NCI-H2171 treated with DMSO at 0.1 percent for 48 hours (cell line): ENCODE results near the gene TLX3.
"Not testable (repeated sequence)": the region's sequence is repeated elsewhere in the genome, so short reads cannot be mapped to it uniquely, and the experiment has no call there.

Source experiments
- DNase-seq: peaks from one replicate; lab custom pipeline; 2025; lab: John Stamatoyannopoulos, UW

Gene TLX3

GRCh38 chr5:171308453-171309275, at the start of gene TLX3:
TSS of gene TLX3 (plus strand) at chr5:171309248. CDS start at chr5:171309366, 118 bp downstream.
- peak; percentile 93 for DNase-seq

DNA sequence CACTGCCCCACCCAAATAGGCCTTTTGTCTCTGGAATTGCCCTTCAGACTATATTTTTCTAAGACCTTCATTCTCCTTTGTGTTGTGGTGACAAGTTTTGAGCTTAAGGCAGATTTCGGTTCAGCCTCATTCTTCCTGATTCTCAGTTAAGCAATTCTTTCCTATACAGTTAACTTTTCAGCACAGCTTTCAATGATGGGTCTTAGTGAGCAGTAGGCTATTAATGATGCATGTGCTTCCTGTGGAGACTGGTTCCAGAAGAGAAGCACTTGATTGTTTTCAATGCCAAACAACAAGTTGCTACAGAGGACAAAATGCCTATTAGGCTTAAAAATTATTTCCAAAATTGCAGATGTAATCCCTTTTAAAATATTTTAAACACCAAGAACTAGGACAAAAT, 47.7 kb upstream of the TLX3 start:
- DNase-seq, result no peak

DNA sequence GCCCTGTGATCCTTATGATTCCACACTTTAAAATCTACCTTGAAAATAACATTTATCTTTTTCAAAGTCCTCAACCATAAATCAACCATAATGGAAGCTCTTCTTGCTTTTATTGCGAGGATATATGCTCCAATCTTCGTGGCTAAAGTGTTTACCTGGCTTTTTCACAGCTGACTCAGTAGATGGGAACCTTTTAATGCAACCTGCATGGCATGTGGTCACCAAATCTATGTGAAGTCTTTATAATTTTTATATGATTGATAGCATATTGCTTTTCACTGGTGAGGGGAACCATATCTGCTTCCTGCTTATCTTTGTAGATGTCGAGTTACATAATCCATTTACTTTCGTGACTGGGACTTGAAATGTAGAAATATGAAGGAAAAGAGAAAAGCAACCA, 47.1 kb upstream of the TLX3 start:
- no peak for DNase-seq

GRCh38 chr5:171263181-171263580, 45.9 kb upstream of the TLX3 start:
- no peak for DNase-seq

- DNase-seq, result no peak
Measured at GRCh38 chr5:171264843-171265242, 44.2 kb upstream of the TLX3 start.

DNA sequence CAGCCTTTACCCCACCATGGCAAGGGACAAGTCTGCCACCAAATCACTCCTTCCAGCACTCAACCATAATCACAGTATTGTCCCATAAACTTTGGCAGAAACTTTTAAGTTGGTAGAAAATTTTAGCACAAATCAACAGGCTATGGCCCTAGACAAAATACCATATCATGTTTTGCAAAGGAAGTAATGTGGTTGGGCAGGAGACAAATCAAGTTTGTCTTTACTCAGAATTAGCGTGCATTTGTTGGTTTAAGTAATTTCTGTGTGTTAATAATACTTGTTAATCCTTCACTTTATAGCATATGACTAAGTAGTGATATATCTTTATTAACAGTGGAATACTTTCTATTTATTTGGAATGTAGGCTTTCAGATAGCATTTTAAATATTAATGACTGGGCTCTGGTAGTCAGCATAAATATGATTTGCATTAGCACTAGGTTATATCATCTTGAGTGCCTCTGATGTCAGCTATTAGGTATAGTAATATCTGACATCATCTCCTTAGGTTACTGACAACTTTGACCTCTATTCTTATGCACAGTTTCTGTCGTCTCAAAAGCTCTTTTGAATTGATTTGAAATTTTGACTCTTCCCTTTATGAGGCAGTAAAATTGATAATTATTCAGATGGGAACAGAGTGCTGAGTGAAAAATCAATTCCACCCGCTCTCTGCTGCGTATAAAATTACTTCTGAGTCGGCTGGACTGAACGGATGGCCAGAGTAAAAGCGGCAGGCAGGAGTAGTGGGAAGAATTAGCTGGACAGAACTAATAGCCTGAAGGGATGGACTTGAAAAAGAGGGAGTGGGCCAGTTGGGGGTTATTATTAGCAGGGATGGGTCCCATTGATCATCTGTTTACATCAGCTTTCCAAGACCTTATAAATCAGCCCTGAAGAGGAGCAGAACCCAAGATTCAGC, 40.1 kb upstream of the TLX3 start:
- DNase-seq, result no peak

- DNase-seq, result peak; percentile 33
Measured at GRCh38 chr5:171269717-171270116, 39.3 kb upstream of the TLX3 start.

DNA sequence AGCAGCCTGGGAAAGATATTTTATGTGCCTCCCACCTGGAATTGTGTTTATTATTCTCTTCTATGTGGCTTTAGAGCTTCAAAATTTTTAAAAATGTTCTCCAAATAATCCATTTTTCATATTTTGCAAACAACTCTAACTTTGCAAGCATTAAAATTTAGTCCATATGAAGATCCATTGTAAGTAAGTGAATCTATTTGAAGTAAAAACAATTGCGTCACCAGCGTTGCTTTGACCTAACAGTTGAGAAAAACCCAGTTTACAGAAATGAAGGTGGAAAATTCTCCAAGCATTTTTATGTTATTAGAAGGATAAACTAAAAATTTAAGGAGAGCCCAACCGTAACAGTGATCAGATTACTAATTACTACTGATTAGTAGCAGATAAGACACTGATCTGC, 38.9 kb upstream of the TLX3 start:
- DNase-seq, result no peak

- DNase-seq, result no peak
Measured at GRCh38 chr5:171271798-171272197, 37.2 kb upstream of the TLX3 start.

GRCh38 chr5:171272996-171273970, 35.8 kb upstream of the TLX3 start:
- DNase-seq, result no peak

DNA sequence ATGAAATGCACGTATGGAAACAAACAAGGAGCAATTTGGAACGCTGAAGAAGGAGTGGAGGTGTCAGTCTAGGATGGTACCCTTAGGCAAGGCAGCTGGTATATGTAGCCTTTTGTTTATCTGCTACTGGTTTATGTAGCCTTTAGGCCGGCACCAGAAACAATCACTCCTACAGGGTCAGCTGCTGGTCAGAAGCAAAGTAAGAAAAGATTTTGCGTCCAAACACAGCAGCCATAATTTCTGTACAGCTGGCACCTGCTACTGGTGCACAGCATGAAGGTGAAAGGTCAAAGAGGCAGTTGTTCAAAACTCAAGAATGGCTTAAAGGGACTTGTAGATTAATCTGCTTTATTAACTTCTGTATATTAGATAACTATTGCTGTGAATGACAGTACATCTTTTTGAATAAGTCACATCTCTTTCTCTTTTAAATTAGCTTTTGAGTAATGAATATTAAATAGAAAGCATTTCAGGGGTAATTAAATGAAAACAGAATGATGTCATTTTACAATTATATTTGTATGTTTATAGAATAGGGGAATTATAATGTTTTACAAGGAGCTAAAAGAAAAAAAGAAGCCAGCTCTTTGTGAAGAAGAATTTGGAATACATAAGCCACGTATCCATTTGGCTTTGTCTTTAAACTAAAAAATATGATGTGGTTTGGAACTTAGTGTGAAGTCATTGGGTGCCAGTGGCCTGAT, 33.1 kb upstream of the TLX3 start:
- DNase-seq, result no peak

- no peak for DNase-seq
Measured at GRCh38 chr5:171283753-171284152, 25.3 kb upstream of the TLX3 start.

- DNase-seq, result no peak
Measured at GRCh38 chr5:171285465-171285864, 23.6 kb upstream of the TLX3 start.

GRCh38 chr5:171288066-171288465, 21.0 kb upstream of the TLX3 start:
- DNase-seq, result no peak

- no peak for DNase-seq
Measured at GRCh38 chr5:171291371-171291770, 17.7 kb upstream of the TLX3 start.

- no peak for DNase-seq
Measured at GRCh38 chr5:171295299-171295698, 13.7 kb upstream of the TLX3 start.

- DNase-seq, result no peak
Measured at GRCh38 chr5:171295801-171296200, 13.2 kb upstream of the TLX3 start.

GRCh38 chr5:171297941-171298340, 11.1 kb upstream of the TLX3 start:
- DNase-seq, result not testable (repeated sequence)

DNA sequence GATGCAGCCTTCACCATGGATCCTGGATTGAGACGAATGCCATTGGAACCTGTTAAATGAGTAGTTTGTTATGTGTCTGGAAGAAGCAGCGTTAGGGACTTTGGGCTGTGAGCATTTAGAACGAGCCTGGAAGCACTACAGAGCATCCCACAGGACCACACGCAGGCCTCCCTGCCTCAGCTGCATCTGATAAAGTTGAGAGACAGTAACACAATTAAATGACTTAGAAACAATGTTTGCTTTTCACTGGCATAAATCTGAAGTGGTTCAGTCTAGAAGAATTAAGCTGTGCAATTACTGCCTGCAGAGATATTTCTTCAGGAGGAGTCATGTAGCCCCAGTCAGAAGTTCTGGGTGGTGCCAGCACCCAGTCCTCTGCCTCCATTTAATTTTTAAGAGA, 9.8 kb upstream of the TLX3 start:
- no peak for DNase-seq

DNA sequence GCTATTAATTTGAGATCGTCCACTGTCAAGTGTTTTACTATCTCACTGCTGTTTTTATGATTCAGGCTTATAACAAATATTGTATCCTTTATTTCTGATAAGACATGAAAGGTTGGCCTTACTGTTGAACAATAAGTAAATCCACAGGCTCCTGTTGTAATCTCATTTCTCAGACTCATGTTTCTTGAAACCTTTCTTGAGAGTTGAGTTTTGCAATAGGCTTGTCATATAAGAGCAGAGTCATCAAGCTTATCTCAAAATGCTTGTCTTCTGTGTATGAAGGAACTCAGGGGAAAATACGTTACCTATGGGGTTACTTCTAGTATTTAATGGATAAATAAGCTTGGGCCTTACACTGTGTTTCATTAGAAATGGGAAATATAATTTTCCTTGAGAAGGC, 9.2 kb upstream of the TLX3 start:
- DNase-seq, result no peak

DNA sequence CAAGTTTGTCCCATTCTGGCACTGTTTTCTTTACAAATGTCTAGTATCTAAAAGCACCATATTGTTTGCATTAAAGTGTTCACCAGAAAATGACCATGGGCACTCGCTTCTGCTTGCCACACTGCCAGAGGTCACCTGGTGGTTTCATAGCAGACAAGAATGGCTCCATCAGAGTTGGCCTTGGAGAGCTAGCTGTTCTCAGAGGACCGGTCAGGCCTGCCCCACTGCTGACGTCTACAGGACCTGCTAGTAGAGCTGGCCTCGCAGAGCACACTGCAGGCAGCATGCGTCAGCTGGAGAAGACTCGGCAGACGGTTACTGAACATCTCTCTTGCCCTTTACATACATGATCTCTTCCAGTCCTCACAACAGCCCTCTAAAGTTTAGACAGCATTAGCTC, 8.7 kb upstream of the TLX3 start:
- no peak for DNase-seq
